Cortex of kidney (tissue), 1 donor: ENCODE measurements around the gene SLC35D3.
"Not testable (repeated sequence)": the region's sequence is repeated elsewhere in the genome, so short reads cannot be mapped to it uniquely, and the experiment has no call there.

ENCODE experiments used
- DNase-seq: peaks from one replicate; lab custom pipeline; 2025; lab: John Stamatoyannopoulos, UW

SLC35D3 gene

GRCh38 chr6:136921936-136922684 lies at the start of gene SLC35D3:
SLC35D3 (plus strand) TSS chr6:136922301; CDS start chr6:136922429, 128 bp downstream.
- DNase-seq, result no peak

GRCh38 chr6:136873748-136874147 lies 48.4 kb upstream of the SLC35D3 start:
- DNase-seq, result no peak

GRCh38 chr6:136876469-136876868 lies 45.6 kb upstream of the SLC35D3 start:
- DNase-seq, result not testable (repeated sequence)

- DNase-seq, result no peak
Observed at GRCh38 chr6:136880748-136881460, 41.2 kb upstream of the SLC35D3 start.

- DNase-seq, result no peak
Observed at GRCh38 chr6:136886091-136886490, 36.0 kb upstream of the SLC35D3 start.

GRCh38 chr6:136887953-136888352 lies 34.1 kb upstream of the SLC35D3 start:
- DNase-seq, result no peak

- DNase-seq, result no peak
Observed at GRCh38 chr6:136889271-136890193, 32.6 kb upstream of the SLC35D3 start.

- DNase-seq, result no peak
Observed at GRCh38 chr6:136890194-136890839, 31.8 kb upstream of the SLC35D3 start.

GRCh38 chr6:136890986-136891385 lies 31.1 kb upstream of the SLC35D3 start:
- no peak for DNase-seq

- no peak for DNase-seq
Observed at GRCh38 chr6:136893187-136893586, 28.9 kb upstream of the SLC35D3 start.

GRCh38 chr6:136895901-136896300 lies 26.2 kb upstream of the SLC35D3 start:
- DNase-seq, result no peak

GRCh38 chr6:136897071-136897470 lies 25.0 kb upstream of the SLC35D3 start:
- DNase-seq, result no peak

GRCh38 chr6:136901212-136901784 lies 20.8 kb upstream of the SLC35D3 start:
- no peak for DNase-seq

- not testable (repeated sequence) for DNase-seq
Observed at GRCh38 chr6:136904477-136904876, 17.6 kb upstream of the SLC35D3 start.

- DNase-seq, result no peak
Observed at GRCh38 chr6:136914947-136915346, 7.2 kb upstream of the SLC35D3 start.

GRCh38 chr6:136918706-136919105 lies 3.4 kb upstream of the SLC35D3 start:
- no peak for DNase-seq

GRCh38 chr6:136920216-136920615 lies 1.9 kb upstream of the SLC35D3 start:
- DNase-seq, result no peak

GRCh38 chr6:136920671-136921380 lies 1.3 kb upstream of the SLC35D3 start:
- DNase-seq, result no peak

- no peak for DNase-seq
Observed at GRCh38 chr6:136921381-136921935, 643 bp upstream of the SLC35D3 start.

GRCh38 chr6:136922685-136923006 lies 545 bp downstream of the SLC35D3 start:
- no peak for DNase-seq
